Epidermal melanocyte (primary cell): ENCODE measurements around the gene BMAL1.

Source experiments
- DNase-seq: peaks from one replicate; pipeline ENCODE4 v3.0.0; 2011; ENCODE audit warnings: low spot score; ENCODE audit not compliant: insufficient read length

BMAL1 gene

DNA sequence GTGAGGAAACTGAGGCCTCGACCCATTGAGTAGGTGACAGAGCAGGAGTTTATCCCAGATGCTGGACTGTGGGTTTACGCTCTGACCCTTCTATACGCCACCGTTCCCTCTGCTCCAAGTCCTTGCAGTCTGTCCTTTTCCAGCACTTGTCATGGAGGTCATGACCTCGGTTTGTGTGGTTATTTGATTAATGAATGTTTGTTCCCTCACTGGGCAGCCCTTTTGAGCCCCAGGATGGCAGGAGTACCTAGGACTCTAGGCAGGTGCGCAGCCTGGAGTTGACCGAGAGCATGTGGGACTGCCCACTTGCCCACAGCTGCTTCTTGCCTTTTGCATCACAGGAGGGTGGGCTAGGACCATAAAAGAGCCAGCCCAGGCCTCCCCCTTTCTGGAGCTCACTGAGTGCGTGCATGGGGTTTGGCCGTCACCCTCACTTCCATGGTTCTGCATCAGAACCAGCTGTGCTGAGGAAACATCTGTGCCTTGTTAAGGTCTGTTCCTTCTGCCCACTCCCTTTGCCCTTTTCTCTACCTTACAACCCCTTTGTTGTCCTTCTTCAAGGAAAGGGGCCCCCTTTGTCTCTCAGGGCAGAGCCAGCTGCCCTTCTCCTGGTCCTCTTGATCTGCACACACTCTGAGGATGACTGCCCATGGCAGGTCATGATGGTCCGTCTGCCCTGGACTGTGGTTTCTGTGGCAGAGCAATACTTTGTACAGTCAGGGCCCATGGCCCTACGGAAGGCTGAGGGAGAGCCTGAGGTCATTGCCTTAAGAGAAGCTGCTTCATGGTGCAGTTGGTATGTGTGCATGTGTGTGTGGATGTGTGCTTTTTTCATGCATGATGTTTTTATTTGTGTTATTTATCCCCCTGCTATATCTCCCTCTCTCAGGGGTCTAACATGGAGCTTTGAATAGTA, 38.2 kb downstream of the BMAL1 start:
- DNase-seq = no peak

DNA sequence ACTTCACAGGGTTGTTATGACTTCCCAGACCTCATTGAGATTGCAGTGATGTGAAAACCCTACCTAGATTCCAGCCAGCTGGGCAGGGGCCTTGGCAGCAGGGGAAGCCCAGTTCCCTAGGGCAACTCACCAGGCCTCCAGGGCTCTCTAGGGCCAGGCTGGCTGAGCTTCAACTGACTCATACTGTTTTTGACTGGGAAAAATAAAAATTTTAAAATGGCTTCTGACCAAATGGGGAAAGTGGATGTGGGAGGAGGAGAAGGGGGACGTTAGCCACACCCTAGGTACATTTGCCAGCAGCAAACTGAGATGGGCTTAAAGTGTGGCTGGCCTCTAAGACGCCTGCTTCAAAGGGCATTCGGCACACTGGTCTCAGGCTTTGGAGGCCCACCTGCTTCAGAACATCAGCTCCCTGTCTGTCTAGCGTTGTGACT, 39.0 kb downstream of the BMAL1 start:
- no peak for DNase-seq

DNA sequence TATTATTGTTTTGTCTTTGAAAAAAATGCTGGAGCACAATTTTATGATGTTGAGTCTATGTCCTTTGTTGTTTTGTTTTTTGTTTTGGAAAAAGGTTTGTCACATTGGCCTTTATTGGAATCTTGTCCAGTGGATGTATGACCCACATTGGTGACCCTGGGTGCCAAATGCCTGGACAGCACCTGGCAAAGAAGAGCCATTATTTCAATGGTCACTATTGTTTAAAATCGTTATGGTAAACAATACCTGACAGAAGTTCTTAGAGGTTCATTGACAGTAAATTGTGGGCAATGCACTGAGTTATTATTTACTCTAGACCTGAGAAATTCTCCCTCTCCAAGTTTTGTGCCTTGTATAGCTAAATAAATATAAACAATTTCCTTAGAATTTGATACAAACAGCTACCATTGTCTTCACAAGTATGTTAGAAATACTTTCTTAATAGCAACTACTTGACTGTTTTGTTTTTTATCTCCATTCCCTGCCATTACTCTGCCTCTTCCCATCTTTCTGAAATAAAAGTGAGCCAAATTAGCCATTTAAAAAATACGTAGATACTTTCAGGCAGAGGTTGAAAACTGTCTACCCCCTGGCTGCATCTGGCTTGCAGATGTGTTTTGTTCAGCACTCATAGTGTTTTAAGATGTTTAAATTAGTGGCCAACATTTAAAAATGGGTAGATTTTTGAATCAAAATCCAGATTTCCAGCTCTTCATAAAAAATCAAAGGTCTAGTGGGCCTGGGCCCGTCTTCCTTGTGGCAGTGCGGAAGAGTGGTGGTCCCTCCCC, 39.9 kb downstream of the BMAL1 start:
- no peak for DNase-seq

DNA sequence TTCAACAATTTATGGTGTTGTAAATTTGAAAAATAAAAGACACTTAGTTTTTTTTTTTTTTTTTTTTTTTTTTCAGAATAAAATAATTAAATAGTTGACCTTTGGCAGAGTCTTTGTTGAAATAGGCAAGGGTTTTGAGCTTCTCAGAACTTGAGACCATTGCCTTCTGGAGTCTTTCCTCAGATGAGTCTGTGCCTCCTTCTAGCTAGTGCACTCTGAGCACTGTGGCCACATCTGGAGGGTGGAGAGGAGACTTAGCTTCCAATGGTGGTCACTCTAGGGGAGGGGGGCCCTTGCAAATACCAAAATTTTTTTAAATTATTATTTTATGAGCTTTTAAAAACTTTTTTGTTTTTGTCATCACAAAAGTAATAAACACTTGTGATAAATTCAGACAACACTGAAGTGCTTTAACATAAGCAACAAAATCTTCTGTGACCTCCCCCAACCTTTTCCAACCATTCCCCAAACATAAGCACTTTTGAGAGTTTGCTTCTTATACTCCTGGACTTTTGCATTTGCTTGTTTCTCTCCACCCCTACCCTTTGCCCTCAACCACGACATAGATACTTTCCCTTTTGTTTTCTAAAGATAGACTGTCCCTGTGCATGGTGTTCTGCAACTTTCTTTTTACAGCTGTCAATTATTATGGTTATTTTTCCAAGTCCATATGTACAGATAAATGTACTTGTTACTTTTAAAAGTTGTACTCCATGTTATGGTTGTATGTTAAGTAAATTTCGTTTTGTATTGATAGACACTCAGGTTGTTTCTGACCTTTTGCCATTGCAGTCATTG, 41.1 kb downstream of the BMAL1 start:
- DNase-seq = no peak

DNA sequence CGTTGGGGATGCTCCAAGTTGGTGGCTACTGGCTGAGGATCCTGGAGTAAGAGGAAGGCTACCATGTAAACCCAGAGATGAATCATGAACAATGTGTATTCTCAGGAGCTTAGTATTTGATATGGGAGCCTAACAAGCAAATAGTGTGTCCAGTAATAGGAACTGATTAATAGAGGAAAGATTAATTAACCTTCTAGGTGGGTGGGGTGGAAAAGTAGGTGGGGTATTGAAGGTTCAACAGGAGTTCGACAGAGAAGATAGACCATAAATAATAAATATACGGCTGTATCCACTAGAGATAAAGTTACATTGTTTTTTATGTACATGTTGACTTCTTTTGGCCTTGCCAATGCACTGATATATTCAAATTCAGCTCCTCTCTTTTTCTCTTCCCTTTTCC, 43.1 kb downstream of the BMAL1 start:
- no peak for DNase-seq

DNA sequence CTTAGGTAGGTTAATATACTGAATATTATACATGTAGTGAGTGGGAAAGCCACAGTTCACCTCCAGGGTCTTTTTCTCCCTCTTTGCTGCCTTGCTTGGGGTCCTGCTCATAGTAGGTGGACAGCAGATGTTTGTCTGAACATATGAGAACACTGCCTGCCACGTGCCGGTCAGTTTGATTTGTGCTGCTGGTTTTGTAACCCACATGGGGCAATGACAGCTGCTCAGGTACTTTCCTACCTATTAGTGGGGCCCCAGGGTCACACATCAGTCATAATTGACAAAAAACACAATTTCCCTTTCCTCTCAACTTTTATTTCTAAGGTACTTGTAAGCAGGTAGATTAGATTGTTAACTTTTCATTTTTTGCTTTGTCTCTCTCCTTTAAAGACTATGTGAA, 43.8 kb downstream of the BMAL1 start:
- no peak for DNase-seq

DNA sequence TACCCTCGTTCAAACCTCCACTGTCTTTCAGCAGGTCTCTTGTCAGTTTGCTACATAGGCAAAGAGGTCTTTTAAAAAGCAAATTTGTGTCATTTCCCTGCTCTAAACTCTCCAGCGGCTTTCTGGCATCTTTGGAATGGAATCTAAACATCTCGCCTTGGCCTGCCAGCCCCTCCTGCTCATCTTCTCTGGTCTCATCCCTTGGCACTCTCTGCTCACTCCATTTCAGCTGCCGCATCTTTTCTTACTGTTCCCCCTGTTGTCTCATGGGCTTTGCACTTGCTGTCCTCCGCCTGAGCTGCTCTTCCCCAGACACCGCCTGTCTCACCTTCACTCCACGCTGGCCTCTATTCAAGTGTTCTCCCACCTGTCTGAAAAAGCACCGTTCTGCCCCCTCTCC, 46.6 kb downstream of the BMAL1 start:
- no peak for DNase-seq

DNA sequence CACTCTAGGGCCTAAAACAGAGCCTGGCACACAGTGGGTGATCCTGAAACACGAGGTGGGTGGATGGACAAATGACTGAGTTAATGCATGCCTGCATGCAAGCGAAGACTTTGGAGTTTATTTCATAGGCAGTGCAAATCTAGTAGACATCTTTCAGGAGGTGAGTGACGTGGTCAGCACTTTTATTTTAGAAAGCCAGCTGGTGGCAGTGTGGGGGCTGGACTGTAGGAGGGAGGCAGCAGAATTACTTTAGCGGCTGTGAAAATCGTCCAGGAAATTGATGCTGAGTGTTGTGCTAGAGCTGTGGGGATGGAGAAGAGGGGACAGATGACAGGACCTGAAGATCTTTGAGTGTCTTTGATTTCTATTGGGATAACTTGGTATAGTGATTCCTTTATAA, 47.1 kb downstream of the BMAL1 start:
- no peak for DNase-seq

DNA sequence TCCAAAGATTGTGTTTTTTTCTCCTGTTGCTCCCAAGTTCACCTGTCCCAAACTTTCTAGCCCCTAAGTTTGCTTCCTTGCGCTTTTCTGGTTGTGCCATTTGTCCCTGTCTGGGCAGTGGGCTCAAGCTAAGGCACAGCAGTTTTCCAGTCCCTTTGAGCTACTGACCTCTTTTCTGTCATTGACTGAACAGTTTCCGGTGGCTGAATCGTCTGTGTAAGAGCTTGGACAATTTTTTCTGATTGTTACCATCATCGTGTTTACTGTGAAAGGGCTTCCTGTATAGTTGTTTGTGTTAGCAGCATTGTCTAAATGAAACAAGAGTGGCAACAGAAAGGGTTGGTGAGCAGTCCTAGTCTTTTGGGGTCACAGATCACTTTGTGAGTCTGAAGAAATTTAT, 49.8 kb downstream of the BMAL1 start:
- DNase-seq = no peak

DNA sequence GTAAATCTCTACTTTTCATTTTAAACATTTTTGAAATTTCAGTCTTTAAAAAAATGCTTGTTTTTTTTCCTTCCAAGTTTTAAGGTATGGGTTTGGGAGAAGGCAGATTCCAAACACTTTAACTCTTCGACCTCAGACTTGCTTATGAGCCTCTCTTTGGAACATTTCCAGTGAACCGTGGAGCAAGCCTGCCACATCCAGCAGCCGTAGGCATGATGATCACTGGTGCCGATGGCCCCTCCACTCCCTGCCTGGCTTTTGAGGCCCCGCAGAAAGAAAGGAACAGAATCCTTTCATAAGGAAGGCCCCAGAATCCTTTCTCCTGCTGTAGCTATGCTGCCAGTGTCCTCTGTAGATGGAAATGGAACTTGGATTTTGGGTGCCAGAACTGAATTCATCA, 50.7 kb downstream of the BMAL1 start:
- no peak for DNase-seq

DNA sequence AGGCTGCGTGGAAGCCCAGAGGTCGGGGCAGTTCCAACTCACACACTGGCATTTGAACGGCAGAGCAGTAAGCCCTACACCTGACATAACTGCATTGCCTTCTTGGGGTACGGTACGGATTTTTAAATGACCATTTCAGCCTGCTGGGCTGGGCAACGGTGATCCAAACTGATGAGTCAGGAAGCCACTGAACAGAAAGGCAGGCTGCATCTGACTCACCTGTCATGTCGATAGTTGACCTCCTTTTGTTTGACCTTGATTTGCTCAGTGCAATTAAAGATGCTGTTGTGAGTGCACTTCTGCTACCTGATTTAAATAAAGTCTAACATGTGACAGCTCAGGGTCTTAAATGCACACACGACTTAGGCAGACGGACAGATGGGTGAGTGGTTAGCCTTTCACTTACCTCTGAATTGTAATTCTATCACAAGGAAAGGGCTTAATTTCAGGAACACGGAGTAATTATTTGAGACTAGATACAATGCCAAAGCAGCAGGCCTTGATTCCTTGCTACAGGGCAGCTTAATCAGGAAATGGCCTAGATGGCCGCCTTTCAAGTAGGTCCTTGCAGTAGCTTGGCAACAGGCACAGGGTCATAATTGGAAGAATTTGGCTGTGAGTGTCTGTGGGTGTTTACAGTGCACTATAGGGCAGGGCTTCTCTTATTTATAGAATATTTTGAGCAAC, 52.2 kb downstream of the BMAL1 start:
- no peak for DNase-seq

DNA sequence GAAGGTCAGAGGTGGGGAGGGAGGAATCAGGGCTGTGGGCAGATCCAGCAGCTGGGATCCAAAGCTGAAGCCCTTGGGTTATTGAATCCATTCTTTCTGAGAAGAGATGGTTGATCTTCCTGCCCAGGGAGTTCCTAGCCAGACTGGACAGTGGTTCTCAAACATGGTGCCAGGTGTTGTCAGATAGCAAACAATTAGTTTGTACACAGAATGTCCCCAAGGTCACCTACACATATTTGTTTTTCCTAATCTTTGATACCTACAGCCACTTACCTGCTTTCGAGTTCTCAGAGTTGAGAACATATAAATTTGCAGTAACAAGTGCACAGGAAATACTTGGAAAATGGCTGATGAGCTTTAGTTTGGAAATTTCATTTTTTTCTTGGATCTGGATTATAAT, 54.5 kb downstream of the BMAL1 start:
- DNase-seq = no peak

DNA sequence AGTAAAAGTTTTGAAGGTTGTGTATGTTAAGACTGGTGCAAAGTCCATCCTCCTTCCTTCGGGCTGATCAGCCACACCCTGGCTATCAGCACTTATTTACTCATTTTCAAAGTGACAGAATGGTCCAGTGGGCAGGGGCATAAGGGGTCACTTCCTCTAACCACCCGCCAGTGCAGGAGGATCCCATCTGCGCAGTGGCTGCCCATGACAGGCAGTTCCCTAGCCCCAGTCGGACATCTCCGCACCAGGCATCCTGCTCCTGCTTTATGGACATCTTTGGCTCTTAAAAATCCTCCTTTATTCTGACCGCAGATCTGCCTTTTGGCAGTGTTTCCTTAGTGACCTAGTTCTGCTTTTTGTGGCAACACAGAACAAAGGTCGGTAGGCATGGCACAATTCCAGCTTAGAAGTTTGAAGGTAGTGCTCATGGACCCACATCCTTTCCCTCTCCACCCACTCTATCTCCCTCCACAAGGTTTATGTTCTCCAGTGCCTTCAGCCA, 55.9 kb downstream of the BMAL1 start:
- no peak for DNase-seq

DNA sequence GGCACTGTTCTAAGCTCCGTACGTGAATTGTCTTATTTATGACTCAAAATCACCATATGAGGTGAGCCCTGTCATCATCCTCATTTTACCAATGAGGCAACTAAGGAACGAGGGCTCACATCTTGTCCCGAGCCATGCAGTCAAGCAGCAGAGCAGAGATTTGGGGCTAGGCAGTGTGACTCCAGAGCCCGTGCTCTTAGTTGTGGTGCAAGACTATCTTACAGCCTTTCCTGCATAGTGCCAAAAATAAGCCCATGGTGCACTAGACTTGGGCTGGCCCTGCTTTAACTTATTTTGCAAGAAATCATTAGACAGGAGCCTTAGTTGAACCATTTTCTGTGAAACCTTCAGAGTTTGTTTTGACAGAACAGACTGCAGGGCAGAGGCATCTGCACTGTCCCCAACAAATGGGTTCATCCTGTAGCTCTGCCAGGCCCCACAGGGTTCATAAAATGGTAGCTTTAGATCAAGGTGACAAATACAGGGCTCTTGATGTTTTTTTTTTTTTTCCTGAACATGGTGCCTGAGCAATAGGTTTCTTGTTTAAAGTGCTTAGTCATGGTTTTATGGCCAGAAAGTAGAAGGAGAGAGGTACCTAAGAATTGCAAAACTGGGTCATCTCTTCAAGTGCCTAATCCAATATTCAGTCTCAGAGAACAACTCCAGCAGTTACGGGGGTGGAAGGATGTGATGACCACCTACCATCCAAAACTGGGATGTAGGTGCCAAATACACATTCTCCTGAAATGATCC, 56.6 kb downstream of the BMAL1 start:
- no peak for DNase-seq

DNA sequence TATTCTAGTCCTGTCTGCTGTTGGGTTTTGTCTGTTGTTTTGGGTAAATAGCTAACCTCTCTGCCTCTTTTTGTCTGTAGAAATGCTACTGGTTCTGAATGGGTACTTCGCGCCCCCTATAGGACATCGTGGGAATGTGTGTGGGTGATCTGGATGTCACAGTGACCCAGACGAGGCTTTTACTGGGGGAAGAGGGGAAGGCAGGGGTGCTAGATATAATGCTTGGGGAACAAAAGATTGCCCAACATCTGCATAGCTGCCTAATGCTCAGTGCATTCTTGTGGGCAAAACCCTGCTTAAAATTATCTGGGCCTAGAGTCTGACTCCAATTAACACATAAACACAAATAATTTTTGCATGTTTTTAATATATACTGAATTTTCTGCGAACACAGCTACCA, 57.7 kb downstream of the BMAL1 start:
- peak; percentile 55 for DNase-seq

DNA sequence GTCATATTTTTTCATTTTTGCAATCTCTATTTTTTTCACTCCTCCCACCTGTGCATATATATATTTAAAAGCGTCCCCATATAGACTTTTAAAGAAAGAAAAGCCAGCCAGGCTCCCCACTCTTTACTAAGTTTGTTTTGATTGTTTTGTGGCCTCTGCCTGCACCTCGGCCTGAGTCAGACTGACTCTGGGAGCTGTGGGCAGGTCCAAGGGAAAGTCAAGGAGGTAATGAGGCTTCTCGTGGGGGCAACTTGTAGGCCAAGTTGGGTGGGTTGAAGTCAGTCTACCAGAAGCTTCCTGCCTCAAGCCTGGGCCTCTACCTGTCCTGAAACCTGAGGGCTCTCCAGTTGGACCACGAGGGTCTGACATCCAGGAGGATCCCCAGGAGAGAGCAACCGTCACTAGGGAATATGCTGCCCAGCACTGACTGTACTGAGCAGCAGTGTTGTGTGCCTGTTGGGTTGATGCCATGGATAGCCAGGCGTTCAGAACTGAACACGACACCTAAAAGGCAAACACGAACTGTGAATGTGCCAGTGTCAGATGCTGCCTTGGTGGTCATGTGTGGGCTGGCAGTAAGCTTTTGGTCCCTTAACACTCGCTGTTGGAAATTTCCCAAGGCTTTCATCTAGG, 58.8 kb downstream of the BMAL1 start:
- no peak for DNase-seq

DNA sequence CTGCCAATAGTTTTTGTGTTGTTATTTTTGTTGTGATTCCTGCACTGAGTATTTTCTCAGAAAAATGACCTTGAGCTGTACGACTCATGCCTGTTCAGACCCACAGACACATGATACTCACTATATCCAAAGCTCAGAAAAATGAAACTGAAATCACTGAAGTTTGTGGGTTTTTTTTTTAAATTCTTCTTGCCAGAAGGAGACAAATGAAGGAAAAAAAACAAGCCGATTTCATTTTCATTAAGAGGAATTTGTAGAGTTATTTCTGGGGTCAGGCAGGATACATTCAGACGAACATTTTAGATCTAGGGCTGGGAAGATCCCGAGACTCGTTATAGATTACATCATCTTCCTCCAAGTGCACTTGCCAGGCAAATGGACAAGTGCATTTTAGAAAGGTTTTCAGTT, 60.4 kb downstream of the BMAL1 start:
- DNase-seq = peak; percentile 68

DNA sequence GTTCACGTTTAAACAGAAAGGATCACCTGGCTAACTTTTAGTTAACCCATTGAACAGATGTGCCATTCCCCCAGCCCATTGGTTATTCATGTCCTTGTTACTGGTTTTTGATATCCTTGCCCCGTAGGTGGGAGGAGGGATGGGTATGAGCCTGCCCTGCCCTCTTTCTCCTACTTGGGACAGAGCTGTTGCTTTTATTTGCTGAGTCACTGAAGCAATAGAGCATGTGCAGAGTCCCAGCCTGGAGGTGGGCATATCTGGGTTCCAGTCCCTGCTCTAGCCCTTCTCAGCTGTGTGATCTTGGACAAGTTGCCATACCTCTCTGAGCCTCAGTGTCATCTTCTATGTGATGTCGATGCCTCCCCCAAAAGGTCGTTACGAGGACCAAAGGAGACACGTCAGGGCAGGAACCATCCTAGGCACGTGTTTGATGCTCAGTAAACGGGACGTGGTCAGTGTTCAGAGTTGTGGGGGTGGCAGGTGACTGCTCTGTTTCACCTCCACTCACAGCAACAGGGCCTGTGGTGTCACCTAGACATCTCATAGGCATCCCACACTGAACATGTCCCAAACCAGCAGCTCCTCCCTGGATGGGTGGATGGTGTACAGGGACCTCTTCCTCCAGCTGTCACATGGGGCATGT, 61.0 kb downstream of the BMAL1 start:
- DNase-seq = no peak
